Measurements from ENCODE around the gene FLII. TPM values are rescaled to one million over a fixed set of nuclear protein-coding genes. Genes with fewer than 3 reads are reported as not detected.
A peak's percentile ranks its signal among the peaks of the same experiment; 100 is the strongest.

The FLII gene
- total and polyA plus RNA-seq, 2 experiments from 2014 or later: 175 to 373 TPM

DNA sequence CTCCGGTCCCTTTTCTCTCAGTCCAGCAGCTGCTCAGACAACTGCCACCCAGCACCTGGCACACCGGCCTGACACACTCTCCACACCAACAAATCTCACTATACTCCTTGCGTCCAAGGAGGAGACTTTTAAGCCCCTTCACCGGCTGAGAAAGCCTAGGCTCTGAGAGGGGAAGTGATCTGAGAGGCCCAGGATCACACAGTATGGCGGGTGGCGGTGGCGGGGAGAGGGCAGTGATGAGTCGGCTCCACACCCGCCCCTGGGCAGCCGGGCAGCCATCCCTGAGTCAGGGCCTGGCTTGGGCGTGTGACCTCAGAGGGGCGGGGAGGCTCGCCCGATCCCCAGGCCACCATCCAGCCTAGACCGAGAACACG, 569 bp downstream of the FLII start:
- H3K27me3 Mint-ChIP-seq (ENCODE audit: insufficient read depth, low read depth, poor library complexity): peaks cover 4% of the 10 kb centered on the region
- peak overlapping the region; percentile 95 for H3K4me3 Mint-ChIP-seq
- Histone ChIP-seq H3K79me2 (replicated peaks; ENCODE audit: insufficient read depth) (peaks cover 34% of the 10 kb centered on the region), H3F3A (replicated peaks; ENCODE audit: low read depth) (peaks cover 18% of the 10 kb centered on the region), H4K20me1 (replicated peaks; ENCODE audit: insufficient read depth) (peaks cover 2% of the 10 kb centered on the region), H3K4me3 (peak overlapping the region; percentile 88), H3K27ac (ENCODE audit: low read depth) (peak overlapping the region; percentile 94), H3K36me3 (ENCODE audit: insufficient read depth) (peaks cover 9% of the 10 kb centered on the region; the same call in 1 of the 2 replicates), H2AFZ (no peak overlapping the region), H3K4me2 (peak overlapping the region; percentile 99), H3K9me2 (ENCODE audit: insufficient read depth) (no peaks in the 10 kb centered on the region), H3K4me1 (ENCODE audit: insufficient read depth) (peaks cover 20% of the 10 kb centered on the region), H3K27me3 (ENCODE audit: insufficient read depth) (no peaks in the 10 kb centered on the region)
- peaks cover 31% of the 10 kb centered on the region for H3K36me3 Mint-ChIP-seq (ENCODE audit: low read depth)
- no peaks in the 10 kb centered on the region for H3K9me3 Mint-ChIP-seq
- ATAC-seq (peak; percentile 50), DNase-seq (ENCODE audit: low spot score) (peak; percentile 75)
- peaks cover 29% of the 10 kb centered on the region for H3K4me1 Mint-ChIP-seq
- peak overlapping the region; percentile 98 for H3K27ac Mint-ChIP-seq
- no peak for TF ChIP-seq STAT1 (IDR thresholded peaks at IDR 0.05; ENCODE audit: unreplicated experiment)
- TF ChIP-seq ZNF114 (CRISPR knock-in tag; IDR thresholded peaks at IDR 0.05): no peak
- TF ChIP-seq, protein P1, sequence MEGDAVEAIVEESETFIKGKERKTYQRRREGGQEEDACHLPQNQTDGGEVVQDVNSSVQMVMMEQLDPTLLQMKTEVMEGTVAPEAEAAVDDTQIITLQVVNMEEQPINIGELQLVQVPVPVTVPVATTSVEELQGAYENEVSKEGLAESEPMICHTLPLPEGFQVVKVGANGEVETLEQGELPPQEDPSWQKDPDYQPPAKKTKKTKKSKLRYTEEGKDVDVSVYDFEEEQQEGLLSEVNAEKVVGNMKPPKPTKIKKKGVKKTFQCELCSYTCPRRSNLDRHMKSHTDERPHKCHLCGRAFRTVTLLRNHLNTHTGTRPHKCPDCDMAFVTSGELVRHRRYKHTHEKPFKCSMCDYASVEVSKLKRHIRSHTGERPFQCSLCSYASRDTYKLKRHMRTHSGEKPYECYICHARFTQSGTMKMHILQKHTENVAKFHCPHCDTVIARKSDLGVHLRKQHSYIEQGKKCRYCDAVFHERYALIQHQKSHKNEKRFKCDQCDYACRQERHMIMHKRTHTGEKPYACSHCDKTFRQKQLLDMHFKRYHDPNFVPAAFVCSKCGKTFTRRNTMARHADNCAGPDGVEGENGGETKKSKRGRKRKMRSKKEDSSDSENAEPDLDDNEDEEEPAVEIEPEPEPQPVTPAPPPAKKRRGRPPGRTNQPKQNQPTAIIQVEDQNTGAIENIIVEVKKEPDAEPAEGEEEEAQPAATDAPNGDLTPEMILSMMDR (conservative IDR thresholded peaks at IDR 0.05; ENCODE audit: low read depth in 2 of 2): no peak
- no peak for TF ChIP-seq EZH2phosphoT487 (IDR thresholded peaks at IDR 0.05; ENCODE audit: unreplicated experiment)
- TF ChIP-seq POLR2AphosphoS5 (IDR thresholded peaks at IDR 0.05; ENCODE audit: low read depth): peak; percentile 54
- no peak for TF ChIP-seq JUNB (IDR thresholded peaks at IDR 0.05; ENCODE audit: unreplicated experiment)
- TF ChIP-seq NANOG (IDR thresholded peaks at IDR 0.05; ENCODE audit: borderline replicate concordance): no peak

DNA sequence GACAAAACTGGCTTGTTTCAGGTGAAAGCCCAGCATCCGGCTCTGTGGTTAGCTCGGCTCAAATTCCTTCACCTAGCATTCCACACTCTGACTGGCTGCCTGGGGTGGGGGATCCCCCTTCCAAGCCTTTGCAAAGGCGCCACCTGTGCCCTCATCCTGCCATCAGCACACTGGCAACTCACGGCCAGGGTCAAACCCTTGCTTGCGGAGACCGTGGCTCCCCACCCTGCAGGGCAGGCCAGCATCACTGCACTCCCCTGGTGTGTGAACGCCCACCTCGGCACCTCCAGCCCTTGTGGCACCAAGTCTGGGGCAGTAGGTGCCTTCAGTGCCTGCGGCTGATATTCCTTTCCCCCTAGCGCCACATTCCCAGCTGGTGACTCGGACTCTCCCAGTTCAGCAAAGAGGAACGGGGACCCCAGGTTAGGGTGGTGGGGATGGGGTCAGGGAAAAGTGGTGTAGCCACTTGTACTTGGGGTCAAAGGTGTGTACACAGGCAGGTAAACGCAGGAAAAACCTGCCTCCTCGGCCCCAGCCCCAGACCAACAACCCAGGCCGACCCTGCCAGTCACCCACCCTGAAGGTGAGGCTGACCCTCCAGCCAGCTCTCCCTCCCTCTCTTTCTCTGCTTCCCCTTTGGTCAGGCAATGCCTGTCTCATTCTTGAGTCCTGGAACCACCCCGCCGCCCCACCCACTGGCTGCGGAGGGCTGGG, 1.1 kb downstream of the FLII start:
- ATAC-seq: peak; percentile 6
- Mint-ChIP-seq H3K27me3 (ENCODE audit: insufficient read depth, low read depth, poor library complexity) (peaks cover 4% of the 10 kb centered on the region), H3K4me3 (peak overlapping the region; percentile 95)
- TF ChIP-seq CREB1 (CRISPR knock-in tag; IDR thresholded peaks at IDR 0.05; ENCODE audit: low read depth) (no peak), NANOG (IDR thresholded peaks at IDR 0.05; ENCODE audit: borderline replicate concordance) (no peak), ZNF114 (CRISPR knock-in tag; IDR thresholded peaks at IDR 0.05) (no peak)
- TF ChIP-seq, protein P2, sequence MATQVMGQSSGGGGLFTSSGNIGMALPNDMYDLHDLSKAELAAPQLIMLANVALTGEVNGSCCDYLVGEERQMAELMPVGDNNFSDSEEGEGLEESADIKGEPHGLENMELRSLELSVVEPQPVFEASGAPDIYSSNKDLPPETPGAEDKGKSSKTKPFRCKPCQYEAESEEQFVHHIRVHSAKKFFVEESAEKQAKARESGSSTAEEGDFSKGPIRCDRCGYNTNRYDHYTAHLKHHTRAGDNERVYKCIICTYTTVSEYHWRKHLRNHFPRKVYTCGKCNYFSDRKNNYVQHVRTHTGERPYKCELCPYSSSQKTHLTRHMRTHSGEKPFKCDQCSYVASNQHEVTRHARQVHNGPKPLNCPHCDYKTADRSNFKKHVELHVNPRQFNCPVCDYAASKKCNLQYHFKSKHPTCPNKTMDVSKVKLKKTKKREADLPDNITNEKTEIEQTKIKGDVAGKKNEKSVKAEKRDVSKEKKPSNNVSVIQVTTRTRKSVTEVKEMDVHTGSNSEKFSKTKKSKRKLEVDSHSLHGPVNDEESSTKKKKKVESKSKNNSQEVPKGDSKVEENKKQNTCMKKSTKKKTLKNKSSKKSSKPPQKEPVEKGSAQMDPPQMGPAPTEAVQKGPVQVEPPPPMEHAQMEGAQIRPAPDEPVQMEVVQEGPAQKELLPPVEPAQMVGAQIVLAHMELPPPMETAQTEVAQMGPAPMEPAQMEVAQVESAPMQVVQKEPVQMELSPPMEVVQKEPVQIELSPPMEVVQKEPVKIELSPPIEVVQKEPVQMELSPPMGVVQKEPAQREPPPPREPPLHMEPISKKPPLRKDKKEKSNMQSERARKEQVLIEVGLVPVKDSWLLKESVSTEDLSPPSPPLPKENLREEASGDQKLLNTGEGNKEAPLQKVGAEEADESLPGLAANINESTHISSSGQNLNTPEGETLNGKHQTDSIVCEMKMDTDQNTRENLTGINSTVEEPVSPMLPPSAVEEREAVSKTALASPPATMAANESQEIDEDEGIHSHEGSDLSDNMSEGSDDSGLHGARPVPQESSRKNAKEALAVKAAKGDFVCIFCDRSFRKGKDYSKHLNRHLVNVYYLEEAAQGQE (IDR thresholded peaks at IDR 0.05; ENCODE audit: unreplicated experiment): no peak
- TF ChIP-seq, protein P3, sequence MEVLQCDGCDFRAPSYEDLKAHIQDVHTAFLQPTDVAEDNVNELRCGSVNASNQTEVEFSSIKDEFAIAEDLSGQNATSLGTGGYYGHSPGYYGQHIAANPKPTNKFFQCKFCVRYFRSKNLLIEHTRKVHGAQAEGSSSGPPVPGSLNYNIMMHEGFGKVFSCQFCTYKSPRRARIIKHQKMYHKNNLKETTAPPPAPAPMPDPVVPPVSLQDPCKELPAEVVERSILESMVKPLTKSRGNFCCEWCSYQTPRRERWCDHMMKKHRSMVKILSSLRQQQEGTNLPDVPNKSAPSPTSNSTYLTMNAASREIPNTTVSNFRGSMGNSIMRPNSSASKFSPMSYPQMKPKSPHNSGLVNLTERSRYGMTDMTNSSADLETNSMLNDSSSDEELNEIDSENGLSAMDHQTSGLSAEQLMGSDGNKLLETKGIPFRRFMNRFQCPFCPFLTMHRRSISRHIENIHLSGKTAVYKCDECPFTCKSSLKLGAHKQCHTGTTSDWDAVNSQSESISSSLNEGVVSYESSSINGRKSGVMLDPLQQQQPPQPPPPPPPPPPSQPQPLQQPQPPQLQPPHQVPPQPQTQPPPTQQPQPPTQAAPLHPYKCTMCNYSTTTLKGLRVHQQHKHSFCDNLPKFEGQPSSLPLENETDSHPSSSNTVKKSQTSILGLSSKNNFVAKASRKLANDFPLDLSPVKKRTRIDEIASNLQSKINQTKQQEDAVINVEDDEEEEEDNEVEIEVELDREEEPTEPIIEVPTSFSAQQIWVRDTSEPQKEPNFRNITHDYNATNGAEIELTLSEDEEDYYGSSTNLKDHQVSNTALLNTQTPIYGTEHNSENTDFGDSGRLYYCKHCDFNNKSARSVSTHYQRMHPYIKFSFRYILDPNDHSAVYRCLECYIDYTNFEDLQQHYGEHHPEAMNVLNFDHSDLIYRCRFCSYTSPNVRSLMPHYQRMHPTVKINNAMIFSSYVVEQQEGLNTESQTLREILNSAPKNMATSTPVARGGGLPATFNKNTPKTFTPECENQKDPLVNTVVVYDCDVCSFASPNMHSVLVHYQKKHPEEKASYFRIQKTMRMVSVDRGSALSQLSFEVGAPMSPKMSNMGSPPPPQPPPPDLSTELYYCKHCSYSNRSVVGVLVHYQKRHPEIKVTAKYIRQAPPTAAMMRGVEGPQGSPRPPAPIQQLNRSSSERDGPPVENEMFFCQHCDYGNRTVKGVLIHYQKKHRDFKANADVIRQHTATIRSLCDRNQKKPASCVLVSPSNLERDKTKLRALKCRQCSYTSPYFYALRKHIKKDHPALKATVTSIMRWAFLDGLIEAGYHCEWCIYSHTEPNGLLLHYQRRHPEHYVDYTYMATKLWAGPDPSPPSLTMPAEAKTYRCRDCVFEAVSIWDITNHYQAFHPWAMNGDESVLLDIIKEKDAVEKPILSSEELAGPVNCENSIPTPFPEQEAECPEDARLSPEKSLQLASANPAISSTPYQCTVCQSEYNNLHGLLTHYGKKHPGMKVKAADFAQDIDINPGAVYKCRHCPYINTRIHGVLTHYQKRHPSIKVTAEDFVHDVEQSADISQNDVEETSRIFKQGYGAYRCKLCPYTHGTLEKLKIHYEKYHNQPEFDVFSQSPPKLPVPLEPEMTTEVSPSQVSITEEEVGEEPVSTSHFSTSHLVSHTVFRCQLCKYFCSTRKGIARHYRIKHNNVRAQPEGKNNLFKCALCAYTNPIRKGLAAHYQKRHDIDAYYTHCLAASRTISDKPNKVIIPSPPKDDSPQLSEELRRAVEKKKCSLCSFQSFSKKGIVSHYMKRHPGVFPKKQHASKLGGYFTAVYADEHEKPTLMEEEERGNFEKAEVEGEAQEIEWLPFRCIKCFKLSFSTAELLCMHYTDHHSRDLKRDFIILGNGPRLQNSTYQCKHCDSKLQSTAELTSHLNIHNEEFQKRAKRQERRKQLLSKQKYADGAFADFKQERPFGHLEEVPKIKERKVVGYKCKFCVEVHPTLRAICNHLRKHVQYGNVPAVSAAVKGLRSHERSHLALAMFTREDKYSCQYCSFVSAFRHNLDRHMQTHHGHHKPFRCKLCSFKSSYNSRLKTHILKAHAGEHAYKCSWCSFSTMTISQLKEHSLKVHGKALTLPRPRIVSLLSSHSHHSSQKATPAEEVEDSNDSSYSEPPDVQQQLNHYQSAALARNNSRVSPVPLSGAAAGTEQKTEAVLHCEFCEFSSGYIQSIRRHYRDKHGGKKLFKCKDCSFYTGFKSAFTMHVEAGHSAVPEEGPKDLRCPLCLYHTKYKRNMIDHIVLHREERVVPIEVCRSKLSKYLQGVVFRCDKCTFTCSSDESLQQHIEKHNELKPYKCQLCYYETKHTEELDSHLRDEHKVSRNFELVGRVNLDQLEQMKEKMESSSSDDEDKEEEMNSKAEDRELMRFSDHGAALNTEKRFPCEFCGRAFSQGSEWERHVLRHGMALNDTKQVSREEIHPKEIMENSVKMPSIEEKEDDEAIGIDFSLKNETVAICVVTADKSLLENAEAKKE (CRISPR knock-in tag; IDR thresholded peaks at IDR 0.05): no peak

More for the DNA sequence above, 1.1 kb downstream of the FLII start:
- H3K36me3 ChIP-seq (ENCODE audit: insufficient read depth): peaks cover 9% of the 10 kb centered on the region; the same call in 1 of the 2 replicates
- H2AFZ ChIP-seq: no peak overlapping the region
- H3K27ac ChIP-seq (ENCODE audit: low read depth): peak overlapping the region; percentile 94
- H3K79me2 ChIP-seq (replicated peaks; ENCODE audit: insufficient read depth): peaks cover 33% of the 10 kb centered on the region
- H3K4me3 ChIP-seq: peak overlapping the region; percentile 88
- peaks cover 29% of the 10 kb centered on the region for H3K4me1 Mint-ChIP-seq
- H3K27ac Mint-ChIP-seq: peak overlapping the region; percentile 98
- no peaks in the 10 kb centered on the region for H3K27me3 ChIP-seq (ENCODE audit: insufficient read depth)
- H3F3A ChIP-seq (replicated peaks; ENCODE audit: low read depth): peaks cover 18% of the 10 kb centered on the region
- DNase-seq (ENCODE audit: low spot score): peak; percentile 78
- H3K9me2 ChIP-seq (ENCODE audit: insufficient read depth): no peaks in the 10 kb centered on the region
- peak overlapping the region; percentile 99 for H3K4me2 ChIP-seq
- no peaks in the 10 kb centered on the region for H3K9me3 Mint-ChIP-seq
- H3K36me3 Mint-ChIP-seq (ENCODE audit: low read depth): peaks cover 36% of the 10 kb centered on the region
- peaks cover 4% of the 10 kb centered on the region for H4K20me1 ChIP-seq (replicated peaks; ENCODE audit: insufficient read depth)
- peaks cover 20% of the 10 kb centered on the region for H3K4me1 ChIP-seq (ENCODE audit: insufficient read depth)
